B cell (primary cell): Measurements from ENCODE around the gene SUGP1. TPM values are rescaled to one million over a fixed set of nuclear protein-coding genes. Genes with fewer than 3 reads are reported as not detected.

Source experiments
- ATAC-seq: fragments of 200-7000 bp; cut with Tn5 transposase; one replicate; pipeline ENCODE4 v1.10.0; 2021; ENCODE audit warnings: low read depth, mild to moderate bottlenecking, moderate number of reproducible peaks, moderate library complexity
- CTCF ChIA-PET: fragments of 350-600 bp; sonication (Branson Sonifier 250); formaldehyde crosslinking; loops from one replicate; lab custom pipeline; 2021; ENCODE audit warnings: antibody characterized with exemption, inconsistent platforms; lab: Charles Lee
- POLR2A ChIA-PET: fragments of 350-600 bp; sonication (Branson Sonifier 250); formaldehyde crosslinking; loops from one replicate; lab custom pipeline; 2021; ENCODE audit warnings: antibody characterized with exemption; lab: Charles Lee
- DNase-seq: peaks from one replicate; pipeline ENCODE4 v3.0.0; 2013
- H2AFZ ChIP-seq: 2 replicates; pipeline ENCODE4 v1.6.1; 2012; ENCODE audit warnings: mild to moderate bottlenecking, low read depth, low read length; ENCODE audit not compliant: insufficient read depth, poor library complexity, severe bottlenecking
- H3K27ac ChIP-seq, 2 donors: 1 replicate in 1 of 2; 2 replicates in 1 of 2; pipeline ENCODE4 v1.5.1; 2012 to 2013; ENCODE audit warnings: low read length in 2 of 2, mild to moderate bottlenecking in 2 of 2, moderate library complexity in 1 of 2
- H3K27me3 ChIP-seq, 4 experiments: fragments of 200-600 bp in 1 of 4; sonication (generic) in 1 of 4; replicated peaks in 1 of 4; 1 replicate in 2 of 4; 2 replicates in 2 of 4; pipeline versions ENCODE4 v1.6.1 to v1.7.0; 2013 to 2016; ENCODE audit warnings: low read length in 3 of 4, mild to moderate bottlenecking in 2 of 4, mixed read lengths in 1 of 4, moderate library complexity in 1 of 4; ENCODE audit not compliant: insufficient read depth in 4 of 4, control insufficient read depth in 3 of 4; ENCODE audit errors: control extremely low read depth in 1 of 4
- H3K36me3 ChIP-seq, 2 experiments: replicated peaks in 1 of 2; 1 replicate in 1 of 2; 2 replicates in 1 of 2; pipeline versions ENCODE4 v1.6.1 to v1.7.1; 2013; ENCODE audit warnings: low read length in 1 of 2; ENCODE audit not compliant: insufficient read depth in 2 of 2, control insufficient read depth in 1 of 2; ENCODE audit errors: control extremely low read depth in 1 of 2, extremely low read depth in 1 of 2
- H3K4me1 ChIP-seq, 2 donors: fragments of 200-600 bp in 1 of 2; sonication (generic) in 1 of 2; 1 replicate in 1 of 2; 2 replicates in 1 of 2; pipeline versions ENCODE4 v1.5.1 to v1.6.1; 2013 to 2017; ENCODE audit warnings: low read length in 2 of 2; ENCODE audit not compliant: control insufficient read depth in 2 of 2, insufficient read depth in 2 of 2
- H3K4me2 ChIP-seq: replicated peaks from 2 replicates; pipeline ENCODE3; 2012; ENCODE audit warnings: mild to moderate bottlenecking, low read depth, low read length; ENCODE audit not compliant: poor library complexity, severe bottlenecking
- H3K4me3 ChIP-seq, 5 experiments: fragments of 200-600 bp in 1 of 5; sonication (generic) in 1 of 5; 1 replicate in 3 of 5; 2 replicates in 2 of 5; pipeline versions ENCODE4 v1.5.1 to v1.7.0; 2011 to 2016; ENCODE audit warnings: low read length in 4 of 5, mild to moderate bottlenecking in 4 of 5, low read depth in 2 of 5, control low read depth in 1 of 5, moderate library complexity in 1 of 5; ENCODE audit not compliant: insufficient read depth in 1 of 5; ENCODE audit errors: control extremely low read depth in 1 of 5, extremely low read depth in 1 of 5
- H3K79me2 ChIP-seq: fragments of 200-600 bp; sonication (generic); one replicate; pipeline ENCODE4 v1.6.0; 2016; ENCODE audit warnings: low read length; ENCODE audit not compliant: control insufficient read depth, insufficient read depth
- H3K9ac ChIP-seq: fragments of 200-600 bp; sonication (generic); 2 replicates; pipeline ENCODE4 v1.6.1; 2017; ENCODE audit warnings: mild to moderate bottlenecking, low read length, moderate library complexity
- H3K9me3 ChIP-seq, 3 donors: one replicate each; pipeline versions ENCODE4 v1.6.1 to v1.7.1; 2013; ENCODE audit warnings: low read length in 2 of 3; ENCODE audit not compliant: control insufficient read depth in 2 of 3, insufficient read depth in 1 of 3; ENCODE audit errors: control extremely low read depth in 1 of 3
- H4K20me1 ChIP-seq: 2 replicates; pipeline ENCODE4 v1.6.0; 2012; ENCODE audit warnings: mild to moderate bottlenecking, low read length; ENCODE audit not compliant: insufficient read depth, control insufficient read depth, poor library complexity, severe bottlenecking
- H3K27ac Mint-ChIP-seq: one replicate; pipeline ENCODE4 v1.8.0; 2021; ENCODE audit warnings: mixed read lengths
- H3K27me3 Mint-ChIP-seq: one replicate; pipeline ENCODE4 v1.8.0; 2021; ENCODE audit warnings: mixed read lengths
- H3K4me1 Mint-ChIP-seq: one replicate; pipeline ENCODE4 v1.8.0; 2021; ENCODE audit warnings: mixed read lengths
- H3K4me3 Mint-ChIP-seq: one replicate; pipeline ENCODE4 v1.8.0; 2021; ENCODE audit warnings: mixed read lengths
- H3K9me3 Mint-ChIP-seq: one replicate; pipeline ENCODE4 v1.8.0; 2022; ENCODE audit warnings: mixed read lengths; ENCODE audit not compliant: insufficient read depth
- EZH2 ChIP-seq: IDR thresholded peaks from 2 replicates; pipeline ENCODE4 v1.6.1; 2012; ENCODE audit warnings: borderline replicate concordance, low read depth, mild to moderate bottlenecking, moderate library complexity, low read length; ENCODE audit not compliant: insufficient read depth, poor library complexity, severe bottlenecking
- WGBS: methylation state at CpG from one replicate; pipeline ENCODE4 v1.1.5; 2013; ENCODE audit warnings: missing lambda C conversion rate; ENCODE audit not compliant: insufficient coverage; 5-methylcytosine and 5-hydroxymethylcytosine counted together
- intact Hi-C: fragments of 100-400 bp; cut with micrococcal nuclease; formaldehyde crosslinking; loops from one replicate; pipeline ENCODE4 v1.10.0; 2022
- polyA plus RNA-seq: library from polyadenylated mRNA; depleted of rRNA; stranded (reverse); fragments of >200 nt; gene quantifications from 2 replicates; pipeline ENCODE4 v1.2.3, GENCODE V29; 2012
- total RNA-seq, 2 donors: library from RNA; stranded (reverse); fragments of 120-200 nt in 1 of 2; gene quantifications; 1 replicate in 1 of 2; 2 replicates in 1 of 2; pipeline versions ENCODE4 v1.2.3 to v1.2.4, GENCODE V29; 2013 to 2022
- TF ChIP-seq, protein P1 (sequence below): fragments of 200-600 bp; IDR thresholded peaks from one replicate; pipeline ENCODE4 v1.8.0; 2022; ENCODE audit warnings: antibody characterized with exemption, mild to moderate bottlenecking

Gene SUGP1
- total and polyA plus RNA-seq, 2 donors (not counting 1 experiment from before 2014, with no cell fraction given) = 61.3 to 86.9 TPM

DNA sequence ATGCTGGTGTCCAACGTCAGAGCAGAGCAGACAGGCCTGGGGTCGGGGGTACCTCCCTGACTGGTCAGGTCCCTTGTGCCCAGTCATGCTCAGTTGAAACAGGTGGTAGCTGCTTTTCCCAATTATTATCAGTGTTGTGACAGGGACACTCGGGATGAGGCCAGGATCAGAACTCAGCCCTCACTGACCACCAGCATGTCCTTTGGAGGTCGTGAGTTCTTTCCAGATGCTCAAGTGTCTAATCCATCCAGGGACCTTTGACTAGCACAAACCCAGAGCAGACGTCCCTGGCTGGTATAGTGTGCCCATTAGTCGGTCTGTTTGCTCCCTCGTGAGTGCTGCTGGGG is 22.7 kb upstream of the SUGP1 start:
- TF ChIP-seq, protein P1, sequence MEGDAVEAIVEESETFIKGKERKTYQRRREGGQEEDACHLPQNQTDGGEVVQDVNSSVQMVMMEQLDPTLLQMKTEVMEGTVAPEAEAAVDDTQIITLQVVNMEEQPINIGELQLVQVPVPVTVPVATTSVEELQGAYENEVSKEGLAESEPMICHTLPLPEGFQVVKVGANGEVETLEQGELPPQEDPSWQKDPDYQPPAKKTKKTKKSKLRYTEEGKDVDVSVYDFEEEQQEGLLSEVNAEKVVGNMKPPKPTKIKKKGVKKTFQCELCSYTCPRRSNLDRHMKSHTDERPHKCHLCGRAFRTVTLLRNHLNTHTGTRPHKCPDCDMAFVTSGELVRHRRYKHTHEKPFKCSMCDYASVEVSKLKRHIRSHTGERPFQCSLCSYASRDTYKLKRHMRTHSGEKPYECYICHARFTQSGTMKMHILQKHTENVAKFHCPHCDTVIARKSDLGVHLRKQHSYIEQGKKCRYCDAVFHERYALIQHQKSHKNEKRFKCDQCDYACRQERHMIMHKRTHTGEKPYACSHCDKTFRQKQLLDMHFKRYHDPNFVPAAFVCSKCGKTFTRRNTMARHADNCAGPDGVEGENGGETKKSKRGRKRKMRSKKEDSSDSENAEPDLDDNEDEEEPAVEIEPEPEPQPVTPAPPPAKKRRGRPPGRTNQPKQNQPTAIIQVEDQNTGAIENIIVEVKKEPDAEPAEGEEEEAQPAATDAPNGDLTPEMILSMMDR = peak; percentile 6
- TF ChIP-seq EZH2 = no peak
- H3K9me3 ChIP-seq = no peaks in the 10 kb centered on the region
- H3K4me2 ChIP-seq = no peak overlapping the region
- no peak overlapping the region for H3K4me3 Mint-ChIP-seq
- WGBS = 98% methylated on average over 7 of the region's 7 CpGs
- ATAC-seq = no peak
- H3K27me3 Mint-ChIP-seq = no peaks in the 10 kb centered on the region
- H3K4me1 Mint-ChIP-seq = no peaks in the 10 kb centered on the region
- H3K9ac ChIP-seq = no peak overlapping the region
- no peak overlapping the region for H3K4me3 ChIP-seq
- intact Hi-C loops = no loop called here
- H3K9me3 Mint-ChIP-seq = no peaks in the 10 kb centered on the region
- ChIA-PET CTCF (interaction anchor here (0.7 to 1.3 kb wide), 3 partner anchors 10 to 142 kb away, joined by 3 to 4 read pairs (median 3); no protein-coding TSS in a partner anchor), POLR2A (no interaction called here)
- H3K36me3 ChIP-seq = peaks cover 0 to 79% of the 10 kb centered on the region in 2 experiments
- H3K27ac ChIP-seq = no peak overlapping the region
- no peaks in the 10 kb centered on the region for H3K27me3 ChIP-seq
- DNase-seq = no peak
- no peak overlapping the region for H2AFZ ChIP-seq
- H3K79me2 ChIP-seq = peaks cover 20% of the 10 kb centered on the region
- H3K27ac Mint-ChIP-seq = no peak overlapping the region
- no peaks in the 10 kb centered on the region for H3K4me1 ChIP-seq
- H4K20me1 ChIP-seq = peaks cover 6% of the 10 kb centered on the region

DNA sequence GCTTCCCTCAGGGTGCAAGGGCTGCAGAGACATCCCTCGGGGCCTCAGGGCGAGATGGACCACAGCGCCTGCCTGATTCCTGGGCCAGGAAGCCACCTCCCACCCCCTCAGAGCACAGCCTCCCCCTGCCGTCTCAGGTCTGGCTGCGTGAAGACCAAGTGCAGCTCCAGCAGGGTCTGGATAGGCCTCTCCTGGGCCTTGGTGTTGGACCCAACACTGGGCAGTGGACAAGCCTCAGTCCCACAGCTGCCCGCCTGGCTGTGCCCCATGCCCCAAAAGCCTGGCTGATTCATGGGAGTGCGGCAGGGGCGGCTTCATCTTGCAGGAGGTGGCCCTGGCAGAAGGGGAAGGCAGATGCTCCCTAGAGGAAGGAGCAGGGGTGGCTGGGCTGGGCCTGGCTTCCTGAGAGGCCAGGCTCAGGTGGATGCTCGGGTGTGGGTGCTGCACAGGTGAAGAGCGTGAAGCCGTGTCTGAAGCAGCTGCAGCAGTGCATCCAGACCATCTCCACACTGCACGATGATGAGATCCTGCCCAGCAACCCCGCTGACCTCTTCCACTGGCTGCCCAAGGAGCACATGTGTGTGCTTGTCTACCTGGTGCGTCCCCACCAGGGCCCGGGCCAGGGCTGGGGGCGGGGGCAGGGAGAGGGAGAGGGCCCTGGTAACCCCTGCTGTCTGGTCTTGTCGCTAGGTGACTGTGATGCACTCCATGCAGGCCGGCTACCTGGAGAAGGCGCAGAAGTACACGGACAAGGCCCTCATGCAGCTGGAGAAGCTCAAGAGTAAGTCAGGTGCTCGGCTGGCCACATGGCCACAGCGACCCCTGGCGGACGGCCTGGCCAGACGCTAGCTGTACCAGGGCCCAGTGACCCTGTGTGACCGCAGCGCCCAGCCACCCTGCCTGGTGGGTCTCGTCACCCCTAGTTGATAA is 22.0 kb upstream of the SUGP1 start:
- 95% methylated on average over 28 of the region's 28 CpGs for WGBS
- Histone ChIP-seq H3K9ac (no peak overlapping the region), H3K4me1 (no peaks in the 10 kb centered on the region), H3K79me2 (peaks cover 27% of the 10 kb centered on the region), H2AFZ (no peak overlapping the region), H3K4me3 (no peak overlapping the region), H3K9me3 (no peaks in the 10 kb centered on the region), H3K27ac (no peak overlapping the region), H3K4me2 (no peak overlapping the region), H3K27me3 (no peaks in the 10 kb centered on the region), H4K20me1 (peaks cover 13% of the 10 kb centered on the region), H3K36me3 (peaks cover 0 to 79% of the 10 kb centered on the region in 2 experiments)
- Mint-ChIP-seq H3K4me1 (no peaks in the 10 kb centered on the region), H3K9me3 (no peaks in the 10 kb centered on the region), H3K4me3 (no peak overlapping the region), H3K27me3 (no peaks in the 10 kb centered on the region), H3K27ac (no peak overlapping the region)
- no peak for TF ChIP-seq EZH2
- TF ChIP-seq, protein P1 = peak; percentile 56
- intact Hi-C loops = no loop called here
- ChIA-PET CTCF (interaction anchor here (0.6 to 1.3 kb wide), 4 partner anchors 10 to 143 kb away, joined by 3 to 4 read pairs (median 3); no protein-coding TSS in a partner anchor), POLR2A (no interaction called here)
- DNase-seq = no peak
- no peak for ATAC-seq
